GM12865 (cell line): Measurements from ENCODE around the gene MED15.
A peak's percentile ranks its signal among the peaks of the same experiment; 100 is the strongest.

ENCODE experiments used
- DNase-seq: peaks from one replicate; pipeline ENCODE4 v3.0.0; 2010; ENCODE audit warnings: low read depth
- H3K4me3 ChIP-seq: 2 replicates; pipeline ENCODE4 v1.5.1; 2011; ENCODE audit warnings: mild to moderate bottlenecking, low read depth, low read length, control low read depth
- CTCF ChIP-seq: IDR thresholded peaks from 2 replicates; pipeline ENCODE4 v1.5.1; 2011; ENCODE audit warnings: low read length, control low read depth, low read depth, inconsistent platforms; ENCODE audit not compliant: insufficient read depth; ENCODE audit errors: missing control alignments

The MED15 gene

GRCh38 chr22:20508815-20509271 lies 1.4 kb downstream of the MED15 start:
- peak overlapping the region; percentile 94 for H3K4me3 ChIP-seq
- peak; percentile 55 for DNase-seq
- no peak for TF ChIP-seq CTCF

- peak; percentile 53 for DNase-seq
- H3K4me3 ChIP-seq, result peak overlapping the region; percentile 94
- TF ChIP-seq CTCF, result no peak
Measured at GRCh38 chr22:20509344-20510047, 2.1 kb downstream of the MED15 start.

GRCh38 chr22:20510811-20511577 lies 3.6 kb downstream of the MED15 start:
- H3K4me3 ChIP-seq, result no peak overlapping the region
- DNase-seq, result no peak
- TF ChIP-seq CTCF, result no peak

- no peak for TF ChIP-seq CTCF
- DNase-seq, result no peak
- H3K4me3 ChIP-seq, result no peak overlapping the region
Measured at GRCh38 chr22:20511578-20512229, 4.3 kb downstream of the MED15 start.

- no peak overlapping the region for H3K4me3 ChIP-seq
- no peak for TF ChIP-seq CTCF
- DNase-seq, result no peak
Measured at GRCh38 chr22:20514658-20515406, 7.4 kb downstream of the MED15 start.

GRCh38 chr22:20516399-20516798 lies 9.0 kb downstream of the MED15 start:
- H3K4me3 ChIP-seq, result no peak overlapping the region
- TF ChIP-seq CTCF, result no peak
- no peak for DNase-seq
